ENCODE results near the gene BCAR3.
A peak's percentile ranks its signal among the peaks of the same experiment; 100 is the strongest.
"Not testable (repeated sequence)": the region's sequence is repeated elsewhere in the genome, so short reads cannot be mapped to it uniquely, and the experiment has no call there.

The BCAR3 gene

DNA sequence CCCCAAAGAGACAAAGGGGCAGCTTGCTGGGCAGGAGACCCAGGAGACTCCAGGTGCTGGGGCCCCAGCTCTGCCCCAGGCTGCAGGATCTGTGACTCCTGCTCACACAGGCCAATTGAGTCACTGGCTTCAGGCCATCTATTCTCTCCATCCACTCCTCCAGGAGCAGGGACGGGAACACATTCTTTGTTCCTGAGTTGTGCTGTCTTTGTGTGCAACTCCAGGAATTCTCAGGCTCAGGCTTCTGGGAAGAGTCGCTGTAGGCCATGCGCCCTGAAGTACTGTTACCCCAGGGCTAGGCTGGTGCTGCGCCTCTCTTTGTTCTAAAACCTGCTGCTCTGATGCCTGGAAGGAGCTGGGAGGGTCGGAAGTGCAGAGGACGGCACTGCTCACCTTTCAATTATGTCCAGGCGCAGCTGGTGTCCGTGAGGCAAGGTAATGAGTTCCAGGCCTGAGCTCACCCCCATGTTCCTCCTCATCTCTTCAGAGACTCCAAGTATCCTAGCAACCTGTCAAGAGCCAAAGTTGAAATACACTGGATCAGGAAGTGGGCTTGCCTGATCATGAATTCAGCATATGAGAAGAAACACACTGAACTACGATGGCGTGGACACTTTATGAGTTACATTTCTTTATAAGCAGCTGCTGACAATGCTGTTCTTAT, 105.9 kb downstream of the BCAR3 start:
- no peak for DNase-seq

- DNase-seq, result no peak
These were observed 106.6 kb downstream of the BCAR3 start for GRCh38 chr1:93574991-93575390.

GRCh38 chr1:93574511-93574910, 107.1 kb downstream of the BCAR3 start:
- DNase-seq, result no peak

- DNase-seq, result no peak
These were observed 107.6 kb downstream of the BCAR3 start for GRCh38 chr1:93573940-93574469.

- no peak for DNase-seq
These were observed 109.9 kb downstream of the BCAR3 start for GRCh38 chr1:93571623-93572310.

GRCh38 chr1:93569489-93569888, 112.1 kb downstream of the BCAR3 start:
- DNase-seq, result peak; percentile 76 to 94 (median 82)

DNA sequence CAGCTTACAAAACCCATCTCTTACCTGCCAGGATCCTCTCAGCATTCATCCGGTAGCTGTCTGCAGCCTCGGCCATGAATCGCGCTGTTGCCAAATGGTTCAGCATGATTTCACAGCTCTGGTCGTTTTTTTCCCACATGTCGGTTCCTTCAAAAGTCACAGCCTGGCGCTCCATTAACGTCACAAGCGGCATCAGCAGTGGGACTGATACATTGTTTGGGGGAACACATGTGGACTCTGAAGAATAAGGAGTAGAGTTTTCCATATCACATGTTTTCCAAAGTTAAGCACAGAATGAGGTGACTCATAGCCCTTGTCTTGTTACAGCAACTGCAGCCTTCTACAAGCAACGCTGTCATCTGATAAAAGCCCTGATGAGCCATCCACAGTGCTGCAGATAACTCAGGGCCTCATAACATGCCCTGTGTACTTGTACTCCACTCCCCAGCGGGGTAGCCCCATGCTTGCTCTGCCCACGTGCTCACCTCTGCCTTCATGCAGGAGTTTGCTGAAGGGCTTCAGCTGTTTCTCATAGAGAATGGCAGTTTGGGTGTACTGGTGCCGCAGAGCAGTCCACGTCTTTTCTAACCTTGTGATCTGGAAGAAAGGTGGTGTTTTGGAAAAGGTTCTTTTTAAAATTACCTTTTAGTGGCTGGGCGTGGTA, 114.2 kb downstream of the BCAR3 start:
- peak; percentile 61 to 82 (median 66) for DNase-seq

- peak in 1 of 4 experiments; percentile 21 for DNase-seq
These were observed 115.4 kb downstream of the BCAR3 start for GRCh38 chr1:93566227-93566626.

DNA sequence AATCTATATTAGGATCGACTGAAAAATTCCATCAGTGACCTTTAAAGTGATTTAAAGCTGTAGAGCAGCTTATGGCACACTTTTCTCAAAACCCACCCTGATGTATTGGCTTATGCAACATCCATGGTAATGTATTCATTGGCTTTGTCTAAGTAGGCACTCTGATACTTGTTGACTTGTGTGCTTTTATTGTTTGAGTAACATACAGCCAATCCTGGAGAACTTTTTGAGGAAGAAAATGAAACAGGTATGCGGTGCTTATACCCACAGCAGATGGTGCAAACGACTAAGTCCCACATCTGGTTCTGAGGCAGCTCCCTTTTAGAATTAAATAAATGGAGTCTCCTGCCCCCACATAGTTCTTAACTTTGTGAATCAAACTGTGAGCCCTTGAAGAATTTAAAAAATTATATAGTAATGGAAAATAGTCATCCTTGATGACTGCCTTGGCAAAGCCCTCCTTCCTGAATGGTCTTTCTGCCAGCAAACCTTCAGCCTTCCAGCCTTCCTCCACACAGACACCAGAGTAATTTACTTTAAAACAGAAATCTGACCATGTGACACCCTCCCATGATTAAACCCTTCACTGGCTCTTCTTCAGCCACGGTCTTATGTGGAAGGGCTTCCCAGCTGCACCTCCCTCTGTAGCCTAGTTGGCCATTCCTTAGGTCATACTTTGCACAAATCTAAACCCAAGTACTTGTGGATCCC, 116.0 kb downstream of the BCAR3 start:
- DNase-seq, result no peak

- DNase-seq, result no peak
These were observed 121.9 kb downstream of the BCAR3 start for GRCh38 chr1:93559695-93560094.

DNA sequence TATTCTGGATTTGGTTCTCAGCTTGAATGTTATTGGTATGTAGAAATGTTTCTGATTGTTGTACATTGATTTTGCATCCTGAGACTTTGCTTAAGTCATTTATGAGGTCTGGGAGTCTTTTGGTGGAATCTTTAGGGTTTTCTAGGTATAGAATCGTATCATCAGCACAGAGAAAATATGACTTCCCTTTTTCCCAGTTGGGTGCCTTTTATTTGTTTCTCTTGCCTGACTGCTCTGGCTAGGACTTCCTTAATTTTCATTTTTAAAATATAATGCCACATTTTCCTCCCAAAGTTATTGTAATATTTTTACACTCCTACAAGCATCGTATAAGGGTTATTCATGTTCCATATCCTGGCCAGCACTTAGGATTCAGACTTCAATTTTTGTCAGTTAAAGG, 122.6 kb downstream of the BCAR3 start:
- peak; percentile 31 to 61 (median 48) for DNase-seq

GRCh38 chr1:93556291-93556690, 125.3 kb downstream of the BCAR3 start:
- DNase-seq, result no peak

DNA sequence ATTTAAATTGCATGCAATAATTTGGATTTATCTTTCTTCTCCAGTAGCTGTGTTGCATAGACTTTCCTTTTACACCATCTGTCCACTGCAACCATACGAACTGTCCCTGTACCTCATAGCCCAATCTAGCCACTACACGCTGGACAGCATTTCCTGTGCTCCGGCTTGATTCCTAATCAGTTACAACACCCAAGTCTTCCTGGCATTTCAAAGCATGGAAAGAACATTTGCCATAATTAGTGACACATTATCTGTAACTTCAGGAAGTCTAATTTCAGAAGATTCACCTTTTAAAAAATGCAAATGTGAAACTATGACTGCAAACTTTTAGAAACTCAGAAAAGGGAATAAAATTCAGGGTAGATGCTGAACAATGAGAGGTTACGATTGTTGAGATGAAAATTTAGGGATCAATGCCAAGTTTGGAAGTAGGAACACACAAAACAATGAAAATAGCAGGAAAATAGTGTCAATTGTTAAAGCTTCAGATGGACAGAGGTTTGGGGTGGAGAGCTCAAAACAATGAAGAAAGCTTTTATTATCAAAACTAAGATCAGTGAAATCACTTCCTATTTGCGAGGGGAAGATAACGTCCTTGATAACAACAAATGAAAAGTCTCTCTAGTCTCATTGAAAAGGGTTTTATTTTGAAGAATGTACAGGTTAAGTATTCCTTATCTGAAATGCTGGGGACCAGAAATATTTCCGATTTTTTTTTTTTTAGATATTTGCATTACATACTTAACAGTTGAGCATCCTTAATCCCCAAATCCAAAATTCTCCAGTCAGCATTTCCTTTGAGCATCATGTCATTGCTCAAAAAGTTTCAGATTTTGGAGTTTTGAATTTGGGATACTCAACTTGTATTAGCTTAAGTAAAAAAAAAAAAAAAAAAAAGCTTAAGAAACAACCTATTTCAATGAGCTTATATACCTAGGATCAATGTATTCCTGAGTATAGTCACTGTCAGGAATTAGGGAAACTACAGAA, 126.5 kb downstream of the BCAR3 start:
- no peak for DNase-seq

DNA sequence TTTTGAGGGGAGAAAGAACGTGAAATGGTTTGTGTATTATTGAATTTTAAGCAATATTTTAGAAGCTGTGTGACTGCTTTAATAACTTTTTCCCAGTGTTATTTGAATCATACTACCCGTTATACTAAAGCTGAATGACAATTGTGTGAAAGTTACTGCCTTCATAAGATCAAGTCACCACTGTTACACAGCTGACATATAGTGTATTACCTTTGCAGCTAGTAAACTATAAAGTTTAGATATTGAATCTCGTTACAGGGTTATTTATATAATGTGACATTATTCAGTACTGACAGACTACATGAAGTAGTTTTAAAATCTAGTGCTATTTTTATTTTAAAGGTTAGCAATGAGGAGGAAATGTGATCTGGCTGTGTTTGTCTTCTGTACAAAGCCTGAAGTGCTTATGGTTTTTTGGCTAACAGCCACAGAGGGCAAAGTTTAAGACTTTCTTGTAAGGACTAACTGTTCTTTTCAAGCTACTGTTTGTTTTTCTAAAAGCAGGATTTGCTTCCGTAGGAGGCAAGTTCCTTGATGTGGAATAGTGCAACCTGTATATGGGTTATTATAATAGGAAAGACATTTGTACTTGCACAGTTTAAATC, 127.6 kb downstream of the BCAR3 start:
- DNase-seq, result not testable (repeated sequence)

GRCh38 chr1:93552741-93553455, 128.7 kb downstream of the BCAR3 start:
- DNase-seq, result peak; percentile 35 to 66 (median 61)

GRCh38 chr1:93549811-93550210, 131.8 kb downstream of the BCAR3 start:
- DNase-seq, result peak; percentile 36 to 67 (median 51)

DNA sequence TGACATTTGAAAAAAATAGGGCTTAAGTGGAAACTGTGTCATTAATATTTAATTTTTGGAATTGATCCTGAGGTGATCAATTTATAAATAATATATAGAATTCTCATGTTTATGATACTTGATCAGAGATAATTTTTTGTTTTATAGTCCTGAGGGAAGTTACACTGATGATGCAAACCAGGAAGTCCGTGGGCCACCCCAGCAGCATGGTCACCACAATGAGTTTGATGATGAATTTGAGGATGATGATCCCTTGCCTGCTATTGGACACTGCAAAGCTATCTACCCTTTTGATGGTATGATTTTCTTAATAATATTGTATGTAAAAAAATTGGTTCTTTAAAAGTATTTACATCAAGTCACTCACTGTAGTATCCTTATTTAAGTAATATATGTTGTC, 132.5 kb downstream of the BCAR3 start:
- peak in 3 of 4 experiments; percentile 52 to 56 (median 55) for DNase-seq

DNA sequence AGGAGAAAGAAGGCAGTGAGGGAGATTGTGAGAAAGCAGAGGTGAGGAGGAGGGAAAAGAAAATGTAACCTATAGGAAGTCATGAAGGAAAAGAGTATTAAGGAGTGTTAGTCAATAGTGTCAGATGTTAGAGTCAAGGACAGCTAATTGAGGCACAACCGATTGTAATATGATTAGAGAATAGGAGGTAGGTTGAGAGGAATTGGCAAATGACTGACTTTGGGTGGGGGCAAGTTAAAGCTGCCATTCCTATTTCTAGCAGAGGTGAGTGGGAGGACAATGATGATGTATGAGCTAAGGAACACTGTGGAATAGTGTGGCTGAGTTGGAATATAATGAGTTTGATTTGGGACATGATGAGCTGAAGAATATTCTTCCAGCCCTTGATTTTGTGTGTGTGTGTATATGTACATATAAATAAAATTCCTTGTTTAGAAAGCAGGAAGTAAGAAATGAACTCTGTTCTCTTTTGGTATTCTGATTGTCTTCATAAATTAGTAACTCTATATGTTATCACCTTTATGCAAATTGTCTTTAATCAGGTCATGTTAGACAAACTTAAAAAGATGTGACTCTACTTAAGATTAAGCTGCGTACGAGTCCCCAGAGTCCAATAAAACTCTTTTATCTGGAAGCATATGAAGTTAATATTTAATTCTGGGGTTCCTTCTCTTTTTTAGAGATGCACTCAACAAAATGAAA, 135.3 kb downstream of the BCAR3 start:
- DNase-seq, result no peak

GRCh38 chr1:93542398-93542797, 139.2 kb downstream of the BCAR3 start:
- no peak for DNase-seq

- DNase-seq, result no peak
These were observed 140.6 kb downstream of the BCAR3 start for GRCh38 chr1:93541045-93541444.
